Tibial artery (tissue), 4 donors: ENCODE data around the gene B4GALNT4.

Source experiments
- DNase-seq, 2 donors: peaks; one replicate each; pipeline ENCODE4 v3.0.0-alpha.2; 2019
- H3K27ac ChIP-seq, 2 donors: fragments of 200-600 bp; sonication (generic) in 1 of 2; 1 replicate in 1 of 2; 2 replicates in 1 of 2; pipeline ENCODE4 v1.5.1; 2018 to 2019; ENCODE audit warnings: mild to moderate bottlenecking in 1 of 2
- H3K27me3 ChIP-seq, 2 donors: fragments of 200-600 bp; sonication (generic) in 1 of 2; one replicate each; pipeline versions ENCODE4 v1.5.1 to v1.6.0; 2016 to 2019
- H3K36me3 ChIP-seq, 3 donors: fragments of 200-600 bp; sonication (generic) in 2 of 3; one replicate each; pipeline ENCODE4 v1.5.1; 2016 to 2019; ENCODE audit warnings: mild to moderate bottlenecking in 2 of 3
- H3K4me1 ChIP-seq, 4 donors: fragments of 200-600 bp; sonication (generic) in 2 of 4; 1 replicate in 3 of 4; 2 replicates in 1 of 4; pipeline ENCODE4 v1.5.1; 2016 to 2019
- H3K4me3 ChIP-seq, 2 donors: fragments of 200-600 bp; sonication (generic) in 1 of 2; 1 replicate in 1 of 2; 2 replicates in 1 of 2; pipeline ENCODE4 v1.5.1; 2018 to 2019; ENCODE audit warnings: mild to moderate bottlenecking in 2 of 2
- H3K9me3 ChIP-seq, 3 donors: fragments of 200-600 bp; sonication (generic) in 1 of 3; one replicate each; pipeline ENCODE4 v1.5.1; 2016 to 2019
- CTCF ChIP-seq, 2 experiments: fragments of 200-600 bp in 1 of 2; fragments of 450-650 bp in 1 of 2; IDR thresholded peaks; one replicate each; pipeline ENCODE4 v1.5.1; 2017 to 2019; ENCODE audit warnings: antibody characterized with exemption in 2 of 2, mild to moderate bottlenecking in 1 of 2, moderate library complexity in 1 of 2
- intact Hi-C: fragments of 100-400 bp; cut with DNase I; formaldehyde crosslinking; loops from one replicate; pipeline ENCODE4 v1.15.0; 2023; ENCODE audit warnings: low total_unique reads

The B4GALNT4 gene

GRCh38 chr11:426851-427250, 57.6 kb downstream of the B4GALNT4 start:
- no peak overlapping the region for H3K4me3 ChIP-seq
- peaks cover 0 to 18% of the 10 kb centered on the region in 2 donors for H3K27me3 ChIP-seq
- TF ChIP-seq CTCF (IDR thresholded peaks at IDR 0.05): no peak
- H3K9me3 ChIP-seq: no peaks in the 10 kb centered on the region
- no peak overlapping the region for H3K27ac ChIP-seq
- H3K36me3 ChIP-seq: no peaks in the 10 kb centered on the region
- H3K4me1 ChIP-seq: no peaks in the 10 kb centered on the region
- intact Hi-C loops: no loop called here
- no peak for DNase-seq

DNA sequence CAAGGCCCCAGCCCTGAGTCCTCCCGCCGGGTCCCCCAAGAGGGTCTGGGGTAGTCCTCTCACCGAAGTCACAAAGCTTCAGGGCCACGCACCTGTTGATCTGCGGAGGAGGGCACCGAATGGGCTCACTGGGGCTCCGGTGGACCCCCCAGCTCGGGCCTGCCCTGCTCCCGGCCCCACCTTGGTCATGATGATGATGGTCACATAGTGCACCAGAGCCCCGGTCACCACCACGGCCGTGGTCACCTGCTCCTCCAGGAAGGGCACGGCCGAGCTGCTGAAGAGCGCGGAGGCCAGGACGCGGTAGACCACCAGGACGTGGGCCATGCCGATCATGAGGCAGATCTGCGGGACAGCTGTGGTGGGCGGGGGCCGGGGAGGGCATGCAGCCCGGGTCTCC, 59.0 kb downstream of the B4GALNT4 start:
- no peaks in the 10 kb centered on the region for H3K4me1 ChIP-seq
- H3K27me3 ChIP-seq: peaks cover 0 to 27% of the 10 kb centered on the region in 2 donors
- no peak for DNase-seq
- H3K4me3 ChIP-seq: no peak overlapping the region
- intact Hi-C loops: no loop called here
- no peaks in the 10 kb centered on the region for H3K9me3 ChIP-seq
- no peak overlapping the region for H3K27ac ChIP-seq
- no peaks in the 10 kb centered on the region for H3K36me3 ChIP-seq
- no peak for TF ChIP-seq CTCF (IDR thresholded peaks at IDR 0.05)

DNA sequence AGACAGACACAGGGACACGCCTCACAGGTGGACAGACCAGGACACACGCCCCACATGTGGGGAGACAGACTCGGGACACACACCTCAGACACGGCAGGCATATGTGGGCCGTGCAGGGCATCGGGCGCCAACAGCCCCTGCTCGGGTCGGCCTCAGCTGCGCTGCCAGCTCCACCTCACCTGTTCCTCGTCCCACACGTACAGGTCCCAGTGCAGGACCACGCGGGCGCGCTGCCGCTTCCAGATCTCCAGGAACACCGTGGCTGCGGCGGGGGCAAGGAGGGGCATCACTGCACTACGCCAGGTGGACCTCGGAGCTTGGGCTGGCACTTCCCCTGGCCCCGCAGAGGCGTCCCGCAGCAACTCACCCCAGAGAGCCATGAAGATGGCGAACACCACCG, 60.1 kb downstream of the B4GALNT4 start:
- no peak overlapping the region for H3K27ac ChIP-seq
- H3K4me3 ChIP-seq: no peak overlapping the region
- no peaks in the 10 kb centered on the region for H3K36me3 ChIP-seq
- peaks cover 0 to 30% of the 10 kb centered on the region in 2 donors for H3K27me3 ChIP-seq
- no peak for TF ChIP-seq CTCF (IDR thresholded peaks at IDR 0.05)
- no peak for DNase-seq
- no peaks in the 10 kb centered on the region for H3K4me1 ChIP-seq
- H3K9me3 ChIP-seq: no peaks in the 10 kb centered on the region
- intact Hi-C loops: no loop called here

GRCh38 chr11:429931-430456, 60.7 kb downstream of the B4GALNT4 start:
- TF ChIP-seq CTCF (IDR thresholded peaks at IDR 0.05): no peak
- no peaks in the 10 kb centered on the region for H3K9me3 ChIP-seq
- H3K27me3 ChIP-seq: peaks cover 0 to 30% of the 10 kb centered on the region in 2 donors
- no peak overlapping the region for H3K27ac ChIP-seq
- no peaks in the 10 kb centered on the region for H3K36me3 ChIP-seq
- intact Hi-C loops: no loop called here
- DNase-seq: no peak
- H3K4me1 ChIP-seq: no peaks in the 10 kb centered on the region
- H3K4me3 ChIP-seq: no peak overlapping the region
